ENCODE results near the gene PLAC9.

Gene PLAC9

DNA sequence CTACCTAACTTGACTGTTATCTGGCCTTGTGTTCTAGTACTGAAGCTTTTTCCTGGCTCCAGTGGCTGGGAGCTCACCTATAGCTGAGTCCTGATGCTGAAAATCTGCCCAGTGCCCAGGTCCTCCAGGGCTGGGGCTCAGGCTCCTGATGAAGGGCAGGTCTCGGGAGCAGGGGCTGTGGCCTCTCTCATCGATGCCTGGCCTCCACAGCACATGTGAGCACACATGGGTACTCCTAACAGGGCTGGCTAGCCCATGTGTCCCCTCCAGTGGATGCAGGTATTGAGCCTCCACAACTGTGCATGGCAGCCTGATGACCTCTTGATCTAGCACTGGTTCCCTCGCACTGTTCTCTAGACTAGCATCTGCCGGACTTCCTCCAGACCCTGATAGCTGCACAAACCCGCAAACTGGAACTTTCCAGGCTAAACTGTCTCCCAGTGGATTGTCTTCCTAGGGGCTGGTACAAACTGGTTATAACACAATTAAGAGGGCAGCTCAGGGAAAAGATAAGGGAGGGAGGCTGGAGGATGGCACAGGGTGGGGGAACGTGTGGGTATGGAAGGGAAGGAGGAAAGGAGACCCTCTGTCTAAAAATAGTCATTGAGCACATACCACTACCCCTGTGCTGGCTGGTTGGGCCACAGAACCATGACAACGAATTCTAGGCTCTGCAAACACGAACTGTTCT is 35.1 kb downstream of the PLAC9 start:
- TF ChIP-seq ZFP69B (tag by site-specific recombination; IDR thresholded peaks at IDR 0.05) (no peak), ZBTB48 (tag by site-specific recombination; IDR thresholded peaks at IDR 0.05) (no peak), ZNF629 (tag by site-specific recombination; IDR thresholded peaks at IDR 0.05) (no peak), ZNF529 (tag by site-specific recombination; IDR thresholded peaks at IDR 0.05; ENCODE audit: insufficient replicate concordance) (no peak), ZNF658 (tag by site-specific recombination; IDR thresholded peaks at IDR 0.05) (no peak), ZNF16 (tag by site-specific recombination; IDR thresholded peaks at IDR 0.05; ENCODE audit: low read depth) (no peak), ZNF214 (tag by site-specific recombination; IDR thresholded peaks at IDR 0.05; ENCODE audit: borderline replicate concordance) (no peak), ZNF777 (tag by site-specific recombination; IDR thresholded peaks at IDR 0.05; ENCODE audit: borderline replicate concordance) (no peak), KLF8 (tag by site-specific recombination; IDR thresholded peaks at IDR 0.05) (no peak), ZNF544 (tag by site-specific recombination; IDR thresholded peaks at IDR 0.05) (no peak), ZNF311 (tag by site-specific recombination; IDR thresholded peaks at IDR 0.05; ENCODE audit: borderline replicate concordance) (no peak), ZNF423 (tag by site-specific recombination; IDR thresholded peaks at IDR 0.05) (no peak)
- Histone ChIP-seq H3K36me3 (ENCODE audit: control insufficient read depth in 2 of 2, insufficient read depth in 1 of 2, low read length in 2 of 2) (peaks cover 0 to 79% of the 10 kb centered on the region in 2 experiments; a peak in 2 of 3 replicates), H3K4me1 (ENCODE audit: control insufficient read depth, insufficient read depth, low read length) (no peaks in the 10 kb centered on the region), H3K9me3 (ENCODE audit: control insufficient read depth, insufficient read depth, low read depth, low read length) (no peaks in the 10 kb centered on the region), H3K4me3 (ENCODE audit: low read depth, low read length) (no peak overlapping the region), H3K27ac (ENCODE audit: extremely low read depth, low read depth, low read length) (no peak overlapping the region)
- ChIA-PET POLR2A (interaction anchor here (1.3 kb wide), 1 partner anchor 9 kb away, joined by 3 read pairs; no protein-coding TSS in a partner anchor), CTCF (interaction anchor here (0.7 to 0.8 kb wide), 2 partner anchors 19 to 196 kb away, joined by 3 to 5 read pairs; no protein-coding TSS in a partner anchor)

DNA sequence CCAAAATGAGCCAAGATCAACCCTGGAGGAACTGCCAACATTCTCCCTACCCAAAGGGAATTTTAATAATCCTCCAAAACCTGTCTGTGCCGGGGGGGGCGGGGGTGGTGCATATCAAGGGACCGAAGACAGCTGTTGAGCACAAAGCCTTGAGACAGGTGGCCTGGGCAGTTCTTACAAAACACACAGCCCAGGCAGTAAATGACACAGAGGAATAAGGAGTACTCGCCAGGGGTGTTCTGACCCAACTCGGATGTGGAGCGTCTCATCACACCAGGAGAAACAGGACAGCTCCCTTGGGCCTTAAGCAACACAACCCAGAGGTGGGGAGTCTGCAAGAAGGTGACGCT is 35.6 kb downstream of the PLAC9 start:
- Histone ChIP-seq H3K36me3 (ENCODE audit: control insufficient read depth in 2 of 2, insufficient read depth in 1 of 2, low read length in 2 of 2) (peaks cover 0 to 75% of the 10 kb centered on the region in 2 experiments; a peak in 2 of 3 replicates), H3K4me3 (ENCODE audit: low read depth, low read length) (no peak overlapping the region), H3K9me3 (ENCODE audit: control insufficient read depth, insufficient read depth, low read depth, low read length) (no peaks in the 10 kb centered on the region), H3K4me1 (ENCODE audit: control insufficient read depth, insufficient read depth, low read length) (no peaks in the 10 kb centered on the region), H3K27ac (ENCODE audit: extremely low read depth, low read depth, low read length) (no peak overlapping the region)
- ChIA-PET CTCF (interaction anchor here (0.8 to 1.3 kb wide), 2 partner anchors 10 to 19 kb away, joined by 5 read pairs; no protein-coding TSS in a partner anchor), POLR2A (interaction anchor here (1.3 kb wide), 1 partner anchor 10 kb away, joined by 3 read pairs; no protein-coding TSS in a partner anchor)
- no peak for TF ChIP-seq ZNF140 (tag by site-specific recombination; IDR thresholded peaks at IDR 0.05)

DNA sequence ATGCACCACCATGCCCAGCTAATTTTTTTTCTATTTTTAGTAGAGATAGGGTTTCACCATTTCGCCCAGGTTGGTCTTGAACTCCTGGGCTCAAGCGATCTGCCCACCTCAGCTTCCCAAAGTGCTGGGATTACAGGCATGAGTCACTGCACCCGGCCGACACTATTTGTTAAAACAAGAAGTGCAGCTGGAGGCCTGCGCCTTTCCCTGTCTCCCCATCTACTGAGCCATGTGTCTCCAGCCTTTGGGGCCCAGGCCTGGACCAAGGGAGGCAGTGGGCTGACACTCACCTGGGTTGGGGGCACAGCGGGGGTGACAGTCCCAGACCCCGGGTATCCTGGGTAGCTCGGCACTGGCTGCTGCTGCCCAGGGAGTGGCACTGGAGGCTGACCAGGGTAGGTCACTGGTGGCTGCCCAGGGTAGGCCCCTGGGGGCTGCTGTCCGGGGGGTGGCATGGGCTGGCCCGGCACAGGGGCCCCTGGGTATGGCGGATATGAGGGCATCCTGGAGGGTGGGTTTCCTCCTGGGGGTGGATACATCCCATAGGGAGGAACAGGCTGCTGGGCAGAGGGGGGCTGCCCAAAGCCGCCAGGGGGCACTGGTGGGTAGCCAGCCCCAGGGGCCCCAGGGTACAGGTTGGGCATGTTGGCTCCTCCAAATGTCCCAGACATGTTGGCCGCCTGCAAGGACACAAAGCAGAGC is 36.3 kb downstream of the PLAC9 start:
- no peaks in the 10 kb centered on the region for H3K4me1 ChIP-seq (ENCODE audit: control insufficient read depth, insufficient read depth, low read length)

More for the DNA sequence above, 36.3 kb downstream of the PLAC9 start:
- no peaks in the 10 kb centered on the region for H3K9me3 ChIP-seq (ENCODE audit: control insufficient read depth, insufficient read depth, low read depth, low read length)
- ChIA-PET POLR2A (no interaction called here), CTCF (interaction anchor here (0.8 to 1.3 kb wide), 2 partner anchors 10 to 20 kb away, joined by 5 read pairs; no protein-coding TSS in a partner anchor)
- TF ChIP-seq, protein P1, sequence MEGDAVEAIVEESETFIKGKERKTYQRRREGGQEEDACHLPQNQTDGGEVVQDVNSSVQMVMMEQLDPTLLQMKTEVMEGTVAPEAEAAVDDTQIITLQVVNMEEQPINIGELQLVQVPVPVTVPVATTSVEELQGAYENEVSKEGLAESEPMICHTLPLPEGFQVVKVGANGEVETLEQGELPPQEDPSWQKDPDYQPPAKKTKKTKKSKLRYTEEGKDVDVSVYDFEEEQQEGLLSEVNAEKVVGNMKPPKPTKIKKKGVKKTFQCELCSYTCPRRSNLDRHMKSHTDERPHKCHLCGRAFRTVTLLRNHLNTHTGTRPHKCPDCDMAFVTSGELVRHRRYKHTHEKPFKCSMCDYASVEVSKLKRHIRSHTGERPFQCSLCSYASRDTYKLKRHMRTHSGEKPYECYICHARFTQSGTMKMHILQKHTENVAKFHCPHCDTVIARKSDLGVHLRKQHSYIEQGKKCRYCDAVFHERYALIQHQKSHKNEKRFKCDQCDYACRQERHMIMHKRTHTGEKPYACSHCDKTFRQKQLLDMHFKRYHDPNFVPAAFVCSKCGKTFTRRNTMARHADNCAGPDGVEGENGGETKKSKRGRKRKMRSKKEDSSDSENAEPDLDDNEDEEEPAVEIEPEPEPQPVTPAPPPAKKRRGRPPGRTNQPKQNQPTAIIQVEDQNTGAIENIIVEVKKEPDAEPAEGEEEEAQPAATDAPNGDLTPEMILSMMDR (tag by site-specific recombination; IDR thresholded peaks at IDR 0.05) = no peak
- TF ChIP-seq ZIC2 (tag by site-specific recombination; IDR thresholded peaks at IDR 0.05) (peak; percentile 82), ZNF239 (tag by site-specific recombination; IDR thresholded peaks at IDR 0.05) (no peak), ZNF416 (tag by site-specific recombination; IDR thresholded peaks at IDR 0.05) (no peak), GLIS1 (tag by site-specific recombination; IDR thresholded peaks at IDR 0.05) (peak; percentile 45; the same call in 1 of the 2 replicates), ZNF169 (tag by site-specific recombination; IDR thresholded peaks at IDR 0.05) (no peak), GLIS2 (tag by site-specific recombination; IDR thresholded peaks at IDR 0.05) (peak; percentile 46; the same call in 1 of the 2 replicates)
- TF ChIP-seq, protein P2, sequence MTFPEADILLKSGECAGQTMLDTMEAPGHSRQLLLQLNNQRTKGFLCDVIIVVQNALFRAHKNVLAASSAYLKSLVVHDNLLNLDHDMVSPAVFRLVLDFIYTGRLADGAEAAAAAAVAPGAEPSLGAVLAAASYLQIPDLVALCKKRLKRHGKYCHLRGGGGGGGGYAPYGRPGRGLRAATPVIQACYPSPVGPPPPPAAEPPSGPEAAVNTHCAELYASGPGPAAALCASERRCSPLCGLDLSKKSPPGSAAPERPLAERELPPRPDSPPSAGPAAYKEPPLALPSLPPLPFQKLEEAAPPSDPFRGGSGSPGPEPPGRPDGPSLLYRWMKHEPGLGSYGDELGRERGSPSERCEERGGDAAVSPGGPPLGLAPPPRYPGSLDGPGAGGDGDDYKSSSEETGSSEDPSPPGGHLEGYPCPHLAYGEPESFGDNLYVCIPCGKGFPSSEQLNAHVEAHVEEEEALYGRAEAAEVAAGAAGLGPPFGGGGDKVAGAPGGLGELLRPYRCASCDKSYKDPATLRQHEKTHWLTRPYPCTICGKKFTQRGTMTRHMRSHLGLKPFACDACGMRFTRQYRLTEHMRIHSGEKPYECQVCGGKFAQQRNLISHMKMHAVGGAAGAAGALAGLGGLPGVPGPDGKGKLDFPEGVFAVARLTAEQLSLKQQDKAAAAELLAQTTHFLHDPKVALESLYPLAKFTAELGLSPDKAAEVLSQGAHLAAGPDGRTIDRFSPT (tag by site-specific recombination; IDR thresholded peaks at IDR 0.05) = 0 out of 2 replicates have a peak, but pooled peaks have one; percentile 11
- no peak overlapping the region for H3K4me3 ChIP-seq (ENCODE audit: low read depth, low read length)
- peaks cover 0 to 69% of the 10 kb centered on the region in 2 experiments; a peak in 2 of 3 replicates for H3K36me3 ChIP-seq (ENCODE audit: control insufficient read depth in 2 of 2, insufficient read depth in 1 of 2, low read length in 2 of 2)
- H3K27ac ChIP-seq (ENCODE audit: extremely low read depth, low read depth, low read length) = no peak overlapping the region

All from HEK293 (cell line).